Middle frontal gyrus (tissue), 1 donor: ENCODE results near the gene WFDC2.

Experiments used
- DNase-seq: peaks from one replicate; pipeline ENCODE4 v3.0.0-alpha.2; 2015; ENCODE audit warnings: low spot score; ENCODE audit errors: extremely low spot score

WFDC2 gene

DNA sequence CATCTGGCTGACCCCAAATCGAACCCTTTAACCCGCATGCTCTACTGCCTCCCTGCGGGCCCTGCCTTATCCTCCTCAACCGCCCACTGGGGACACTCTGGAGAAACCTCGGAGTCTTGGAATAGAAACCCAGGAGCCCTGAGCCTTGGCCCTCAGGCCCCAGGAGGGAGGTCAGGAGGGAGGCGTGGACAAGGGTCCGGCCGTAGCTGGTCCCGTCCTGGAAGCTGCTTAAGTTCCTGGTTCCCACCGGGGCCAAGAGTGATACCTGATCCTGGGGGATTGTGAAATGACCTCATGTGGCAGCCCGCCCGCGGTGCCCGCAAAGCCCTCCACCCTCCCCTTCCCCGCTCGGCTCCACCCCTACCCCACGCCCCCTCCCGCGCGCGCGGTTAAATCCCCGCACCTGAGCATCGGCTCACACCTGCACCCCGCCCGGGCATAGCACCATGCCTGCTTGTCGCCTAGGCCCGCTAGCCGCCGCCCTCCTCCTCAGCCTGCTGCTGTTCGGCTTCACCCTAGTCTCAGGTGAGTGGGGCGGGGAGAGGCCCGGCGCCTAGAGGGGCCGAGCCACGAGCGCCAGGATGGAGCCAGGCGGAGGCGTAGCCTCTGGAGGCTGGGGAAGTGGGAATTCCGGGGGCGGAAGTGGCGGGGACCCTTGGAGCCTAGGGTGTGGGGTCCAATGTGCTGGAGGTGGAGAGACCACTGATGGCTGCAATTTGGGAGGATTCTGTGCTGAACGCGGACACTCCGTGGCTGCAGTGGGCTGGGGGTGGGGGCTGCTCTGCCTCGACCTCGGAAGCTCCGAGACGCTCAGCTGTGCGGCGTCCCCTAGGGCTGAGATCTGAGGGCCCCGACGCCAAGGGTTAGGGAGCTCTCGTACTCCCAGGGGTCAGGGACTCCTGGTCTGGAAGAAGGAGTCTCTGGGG lies at the start of gene WFDC2:
Gene WFDC2 (plus strand): TSS at position 418 of the 926 bp plus-strand sequence. CDS start 29 bp downstream, at position 447.
- no peak for DNase-seq

DNA sequence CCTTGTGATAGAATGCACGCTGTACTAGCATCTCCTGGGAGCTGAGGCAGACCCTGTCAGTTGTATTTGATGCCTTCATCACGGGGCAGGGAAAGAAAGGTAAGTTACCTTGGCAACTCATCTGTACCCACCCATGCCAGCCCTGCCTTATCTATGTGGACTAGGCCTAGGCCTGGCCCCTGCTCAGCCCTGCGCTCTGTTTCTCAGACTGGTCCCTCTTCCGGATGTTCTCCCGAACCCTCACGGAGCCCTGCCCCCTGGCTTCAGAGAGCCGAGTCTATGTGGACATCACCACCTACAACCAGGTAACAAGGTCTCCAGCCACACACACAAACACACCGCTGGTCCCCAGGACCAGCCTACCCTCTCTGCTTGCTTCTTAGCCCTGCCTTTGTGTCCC lies 49.4 kb upstream of the WFDC2 start:
- no peak for DNase-seq

DNA sequence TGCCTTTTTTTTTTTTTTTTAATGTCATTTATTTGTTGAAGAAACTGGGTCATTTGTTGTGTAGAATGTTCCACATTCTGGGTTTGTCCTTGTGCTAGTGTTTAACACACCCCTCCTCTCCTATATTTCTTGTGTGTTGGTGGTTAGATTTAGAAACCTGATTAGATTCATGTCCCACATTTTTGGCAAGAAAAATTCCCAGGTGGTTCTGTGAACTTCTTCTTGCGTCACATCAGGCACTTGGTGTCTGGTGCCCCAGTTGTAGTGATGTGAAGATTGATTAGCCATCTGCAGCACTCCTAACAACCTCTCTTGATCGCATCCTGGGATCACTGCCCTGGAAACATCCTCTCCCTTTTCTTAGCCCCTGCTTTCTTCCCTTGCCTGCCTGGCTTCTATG lies 45.9 kb upstream of the WFDC2 start:
- DNase-seq, result no peak

- DNase-seq, result no peak
Measured at GRCh38 chr20:45425561-45425960, 44.0 kb upstream of the WFDC2 start.

GRCh38 chr20:45426320-45427016 lies 43.1 kb upstream of the WFDC2 start:
- no peak for DNase-seq

GRCh38 chr20:45427236-45428149 lies 42.1 kb upstream of the WFDC2 start:
- no peak for DNase-seq

GRCh38 chr20:45429618-45430017 lies 39.9 kb upstream of the WFDC2 start:
- peak; percentile 49 for DNase-seq

GRCh38 chr20:45432294-45432693 lies 37.3 kb upstream of the WFDC2 start:
- no peak for DNase-seq

GRCh38 chr20:45433316-45433715 lies 36.2 kb upstream of the WFDC2 start:
- peak; percentile 83 for DNase-seq

DNA sequence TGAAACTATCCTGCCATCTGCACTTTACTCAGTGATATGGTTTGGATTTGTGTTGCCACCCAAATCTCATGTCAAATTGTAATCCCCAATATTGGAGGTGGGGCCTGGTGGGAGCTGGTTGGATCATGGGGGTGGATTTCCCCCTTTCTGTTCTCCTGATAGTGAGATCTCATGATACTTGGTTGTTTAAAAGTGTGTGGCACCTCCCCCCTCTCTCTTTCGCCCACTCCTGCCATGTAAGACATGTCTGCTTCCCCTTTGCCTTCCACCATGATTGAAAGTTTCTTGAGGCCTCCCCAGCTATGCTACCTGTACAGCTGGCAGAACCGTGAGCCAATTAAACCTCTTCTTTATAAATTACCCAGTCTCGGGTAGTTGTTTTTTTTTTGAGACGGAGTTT lies 35.6 kb upstream of the WFDC2 start:
- no peak for DNase-seq

- peak; percentile 86 for DNase-seq
Measured at GRCh38 chr20:45436732-45437485, 32.6 kb upstream of the WFDC2 start.

DNA sequence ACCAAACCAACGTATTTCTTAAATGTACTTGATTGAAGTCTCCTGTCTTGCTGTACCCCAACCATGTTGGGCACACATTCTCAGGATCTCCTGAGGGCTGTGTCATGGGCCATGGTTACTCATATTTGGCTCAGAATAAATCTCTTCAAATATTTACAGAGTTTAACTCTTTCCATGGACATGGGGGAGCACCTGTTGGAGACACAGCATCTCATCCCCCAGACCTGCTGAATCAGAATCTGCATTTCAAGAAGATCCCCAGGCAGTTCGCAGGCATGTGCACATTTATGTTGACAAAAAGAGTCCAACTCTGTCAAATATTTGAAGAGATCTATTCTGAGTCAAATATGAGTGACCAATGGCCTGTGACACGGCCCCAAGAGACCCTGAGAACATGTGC lies 29.1 kb upstream of the WFDC2 start:
- DNase-seq, result no peak

DNA sequence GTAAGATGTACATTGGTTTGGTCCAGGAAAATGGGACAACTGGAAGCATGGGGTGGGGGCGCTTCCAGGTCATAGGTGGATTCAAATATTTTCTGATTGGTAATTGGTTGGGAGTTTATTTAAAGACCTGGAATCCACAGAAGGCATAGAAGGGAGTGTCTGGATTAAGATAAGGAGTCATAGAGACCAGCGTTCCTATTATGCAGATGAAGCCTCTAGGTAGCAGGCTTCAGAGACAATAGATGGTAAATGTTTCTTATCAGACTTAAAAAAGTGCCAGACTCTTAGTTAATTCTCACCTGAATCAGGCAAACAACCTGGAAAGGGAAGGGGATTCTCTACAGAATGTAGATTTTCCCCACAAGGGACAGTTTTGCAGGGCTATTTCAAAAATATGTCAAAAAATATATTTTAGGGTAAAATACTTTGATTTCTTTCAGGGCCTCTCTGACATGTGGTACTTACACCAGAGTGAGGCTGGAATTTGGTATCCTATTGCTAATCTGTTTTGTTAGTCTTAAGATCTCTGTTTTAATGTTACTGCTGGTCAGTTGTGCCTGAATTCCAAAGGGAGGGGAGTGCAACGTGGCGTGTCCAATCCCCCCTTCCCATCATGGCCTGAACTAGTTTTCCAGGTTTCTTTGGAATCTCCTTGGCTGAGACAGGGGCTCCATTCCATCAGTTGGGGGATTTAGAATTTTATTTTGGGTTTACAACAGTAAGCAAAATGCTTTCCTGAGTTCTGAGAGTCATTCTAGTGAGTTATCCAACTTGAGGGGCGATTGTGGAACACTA lies 28.5 kb upstream of the WFDC2 start:
- DNase-seq, result no peak

DNA sequence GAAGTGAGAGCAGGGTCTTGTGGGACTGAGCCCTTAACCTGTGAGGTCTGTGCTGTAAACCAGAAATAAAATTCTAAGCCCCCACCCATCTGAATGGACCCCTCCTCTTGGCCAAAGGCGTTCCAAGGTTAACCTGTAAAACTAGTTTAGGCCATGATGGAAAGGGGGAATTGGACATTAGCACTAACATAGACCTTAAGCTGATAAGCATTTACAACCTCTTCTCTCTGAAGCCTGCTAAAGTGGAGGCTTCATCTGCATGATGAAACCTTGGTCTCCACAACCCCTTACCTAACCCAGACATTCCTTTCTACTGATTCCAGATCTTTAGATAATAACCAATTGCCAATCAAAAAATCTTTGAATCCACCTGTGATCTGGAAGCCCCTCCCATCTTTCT lies 27.8 kb upstream of the WFDC2 start:
- DNase-seq, result no peak

- DNase-seq, result no peak
Measured at GRCh38 chr20:45444050-45444449, 25.5 kb upstream of the WFDC2 start.

- DNase-seq, result no peak
Measured at GRCh38 chr20:45445805-45446562, 23.6 kb upstream of the WFDC2 start.

- DNase-seq, result no peak
Measured at GRCh38 chr20:45448270-45448669, 21.3 kb upstream of the WFDC2 start.

- no peak for DNase-seq
Measured at GRCh38 chr20:45449528-45449927, 20.0 kb upstream of the WFDC2 start.

DNA sequence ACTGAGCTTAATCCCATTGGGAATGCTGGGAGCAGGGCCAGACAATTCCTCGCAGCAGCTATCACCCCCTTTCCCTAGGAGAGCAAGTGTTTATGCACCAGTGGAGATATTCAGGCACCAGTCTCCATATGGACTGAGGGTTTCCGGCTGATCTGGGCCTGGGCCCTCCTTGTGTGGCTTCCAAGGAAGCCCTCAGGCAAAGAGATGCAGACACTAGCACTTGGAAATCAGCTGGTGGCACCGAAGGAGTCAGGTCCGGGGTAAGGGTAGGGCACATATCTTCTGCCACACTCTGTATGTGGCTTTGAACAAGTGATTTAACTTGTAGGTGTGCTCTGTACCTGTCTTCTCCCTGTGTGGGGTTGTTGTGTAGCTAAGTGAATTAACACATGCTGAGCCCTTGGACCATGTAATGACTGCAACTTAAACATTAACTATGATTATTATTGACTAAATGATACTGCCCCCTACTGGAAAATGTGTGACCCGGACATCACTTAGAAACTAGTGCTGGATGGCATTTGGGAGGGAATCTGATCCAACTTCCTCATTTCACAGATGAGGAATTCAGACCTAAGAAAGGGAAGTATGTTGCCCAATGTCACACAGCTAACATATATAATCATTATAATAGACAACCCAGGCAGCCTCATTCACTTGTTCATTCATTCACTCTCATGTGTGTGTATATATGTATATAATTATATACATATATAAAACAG lies 19.3 kb upstream of the WFDC2 start:
- no peak for DNase-seq
